Stimulated activated naive CD8-positive, alpha-beta T cell treated with anti-CD3 and anti-CD28 coated beads, Interleukin-15, amount 100 ng/mL, for 72 hours (primary cell): ENCODE measurements around the gene RNF213.
A peak's percentile ranks its signal among the peaks of the same experiment; 100 is the strongest.
"Not testable (repeated sequence)": the region's sequence is repeated elsewhere in the genome, so short reads cannot be mapped to it uniquely, and the experiment has no call there.

Experiments
- ATAC-seq: fragments of 150-1000 bp; cut with Tn5 transposase; 2 replicates; pipeline ENCODE4 v1.10.0; 2021; ENCODE audit warnings: mild to moderate bottlenecking, moderate library complexity
- DNase-seq, 2 donors: peaks; one replicate each; pipeline ENCODE4 v3.0.0; 2021 to 2022
- H3K27ac Mint-ChIP-seq, 2 donors: one replicate each; pipeline ENCODE4 v1.8.0; 2022; ENCODE audit warnings: mild to moderate bottlenecking in 2 of 2, mixed read lengths in 2 of 2, moderate library complexity in 2 of 2
- H3K27me3 Mint-ChIP-seq: one replicate; pipeline ENCODE4 v1.8.0; 2022; ENCODE audit warnings: mixed read lengths
- H3K4me1 Mint-ChIP-seq: one replicate; pipeline ENCODE4 v1.8.0; 2022; ENCODE audit warnings: mild to moderate bottlenecking, mixed read lengths
- H3K4me3 Mint-ChIP-seq, 2 donors: one replicate each; pipeline ENCODE4 v1.8.0; 2022; ENCODE audit warnings: mild to moderate bottlenecking in 2 of 2, mixed read lengths in 2 of 2, moderate library complexity in 1 of 2
- H3K9me3 Mint-ChIP-seq, 2 donors: one replicate each; pipeline ENCODE4 v1.8.0; 2022; ENCODE audit warnings: mixed read lengths in 2 of 2

Gene RNF213

DNA sequence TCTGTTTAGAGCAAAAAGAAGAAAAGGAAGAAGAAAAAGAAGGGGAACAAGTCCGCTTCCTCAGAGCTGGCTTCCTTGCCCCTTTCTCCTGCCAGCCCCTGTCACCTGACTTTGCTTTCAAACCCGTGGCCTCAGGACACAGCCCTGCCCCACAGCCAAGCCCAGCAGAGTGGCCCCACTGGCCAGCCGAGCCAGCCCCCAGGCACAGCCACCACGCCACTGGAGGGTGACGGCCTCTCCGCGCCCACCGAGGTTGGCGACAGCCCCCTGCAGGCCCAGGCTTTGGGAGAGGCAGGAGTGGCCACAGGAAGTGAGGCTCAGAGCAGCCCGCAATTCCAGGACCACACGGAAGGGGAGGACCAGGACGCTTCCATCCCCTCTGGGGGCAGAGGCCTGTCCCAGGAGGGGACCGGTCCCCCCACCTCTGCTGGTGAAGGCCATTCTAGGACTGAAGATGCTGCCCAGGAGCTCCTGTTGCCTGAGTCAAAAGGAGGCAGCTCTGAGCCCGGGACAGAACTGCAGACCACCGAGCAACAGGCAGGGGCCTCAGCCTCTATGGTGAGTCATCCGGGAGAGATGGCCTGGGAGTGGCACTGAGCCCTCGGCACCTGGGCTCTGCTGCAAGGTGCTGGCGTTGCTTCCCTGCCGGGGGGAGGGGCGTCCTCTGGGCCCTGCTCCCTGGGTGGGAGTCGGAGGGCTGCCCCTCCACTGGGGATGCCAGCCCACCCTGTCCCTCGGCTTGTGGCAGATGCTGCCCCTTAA lies 27.3 kb downstream of the RNF213 start:
- ATAC-seq (no peak), DNase-seq (no peak)
- no peaks in the 10 kb centered on the region for H3K27me3 Mint-ChIP-seq
- peak overlapping the region in 1 of 2 donors; percentile 18 for H3K4me3 Mint-ChIP-seq
- H3K27ac Mint-ChIP-seq, result peak overlapping the region in 1 of 2 donors; percentile 91
- H3K9me3 Mint-ChIP-seq, result no peaks in the 10 kb centered on the region
- peaks cover 42% of the 10 kb centered on the region for H3K4me1 Mint-ChIP-seq

DNA sequence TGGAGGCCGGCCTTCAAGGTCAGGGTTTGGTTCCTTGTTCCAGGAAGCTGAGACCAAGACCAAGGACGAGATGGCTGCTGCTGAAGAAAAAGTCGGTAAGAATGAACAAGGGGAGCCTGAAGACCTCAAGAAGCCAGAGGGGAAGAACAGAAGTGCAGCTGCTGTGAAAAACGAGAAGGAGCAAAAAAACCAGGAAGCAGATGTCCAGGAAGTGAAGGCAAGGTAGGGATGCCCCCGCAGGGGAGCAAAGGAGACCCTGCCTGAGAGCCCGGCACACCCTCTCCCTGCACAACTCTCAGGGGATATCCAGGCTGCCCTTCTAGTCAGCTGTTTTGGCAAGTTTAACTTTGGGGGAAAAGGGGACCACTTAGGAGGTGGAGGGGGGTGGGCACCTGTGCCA lies 29.0 kb downstream of the RNF213 start:
- no peaks in the 10 kb centered on the region for H3K27me3 Mint-ChIP-seq
- peak overlapping the region in 1 of 2 donors; percentile 89 for H3K27ac Mint-ChIP-seq

DNA sequence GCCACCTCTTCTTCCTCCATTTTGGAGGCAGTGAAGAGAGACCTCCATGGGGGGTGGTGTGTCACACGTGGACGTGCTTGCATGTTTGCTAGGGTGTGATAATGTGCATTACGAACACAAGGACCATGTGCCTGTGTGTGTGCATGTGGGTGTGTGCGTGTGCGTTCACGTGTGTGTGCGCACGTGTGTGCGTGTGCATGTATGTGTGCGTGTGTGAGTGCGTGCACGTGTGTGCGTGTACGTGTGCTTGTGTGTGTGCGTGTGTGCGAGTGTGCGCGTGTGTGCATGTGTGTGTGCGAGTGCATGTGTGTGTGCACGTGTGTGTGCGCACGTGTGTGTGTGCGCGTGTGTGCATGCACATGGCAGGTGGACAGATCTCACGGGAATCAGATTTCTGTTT lies 29.5 kb downstream of the RNF213 start:
- no peak for ATAC-seq
- H3K9me3 Mint-ChIP-seq, result no peaks in the 10 kb centered on the region
- H3K27ac Mint-ChIP-seq, result no peak overlapping the region
- H3K4me3 Mint-ChIP-seq, result no peak overlapping the region
- H3K27me3 Mint-ChIP-seq, result no peaks in the 10 kb centered on the region
- peaks cover 36% of the 10 kb centered on the region for H3K4me1 Mint-ChIP-seq
- DNase-seq, result no peak

More for the DNA sequence above, 29.0 kb downstream of the RNF213 start:
- ATAC-seq, result no peak
- DNase-seq, result no peak
- no peak overlapping the region for H3K4me3 Mint-ChIP-seq
- peaks cover 35% of the 10 kb centered on the region for H3K4me1 Mint-ChIP-seq
- no peaks in the 10 kb centered on the region for H3K9me3 Mint-ChIP-seq

- no peak for ATAC-seq
- Mint-ChIP-seq H3K9me3 (no peaks in the 10 kb centered on the region), H3K4me3 (no peak overlapping the region), H3K27ac (no peak overlapping the region), H3K4me1 (peaks cover 31% of the 10 kb centered on the region), H3K27me3 (no peaks in the 10 kb centered on the region)
- DNase-seq, result no peak
Observed at GRCh38 chr17:80291260-80291659, 30.6 kb downstream of the RNF213 start.

DNA sequence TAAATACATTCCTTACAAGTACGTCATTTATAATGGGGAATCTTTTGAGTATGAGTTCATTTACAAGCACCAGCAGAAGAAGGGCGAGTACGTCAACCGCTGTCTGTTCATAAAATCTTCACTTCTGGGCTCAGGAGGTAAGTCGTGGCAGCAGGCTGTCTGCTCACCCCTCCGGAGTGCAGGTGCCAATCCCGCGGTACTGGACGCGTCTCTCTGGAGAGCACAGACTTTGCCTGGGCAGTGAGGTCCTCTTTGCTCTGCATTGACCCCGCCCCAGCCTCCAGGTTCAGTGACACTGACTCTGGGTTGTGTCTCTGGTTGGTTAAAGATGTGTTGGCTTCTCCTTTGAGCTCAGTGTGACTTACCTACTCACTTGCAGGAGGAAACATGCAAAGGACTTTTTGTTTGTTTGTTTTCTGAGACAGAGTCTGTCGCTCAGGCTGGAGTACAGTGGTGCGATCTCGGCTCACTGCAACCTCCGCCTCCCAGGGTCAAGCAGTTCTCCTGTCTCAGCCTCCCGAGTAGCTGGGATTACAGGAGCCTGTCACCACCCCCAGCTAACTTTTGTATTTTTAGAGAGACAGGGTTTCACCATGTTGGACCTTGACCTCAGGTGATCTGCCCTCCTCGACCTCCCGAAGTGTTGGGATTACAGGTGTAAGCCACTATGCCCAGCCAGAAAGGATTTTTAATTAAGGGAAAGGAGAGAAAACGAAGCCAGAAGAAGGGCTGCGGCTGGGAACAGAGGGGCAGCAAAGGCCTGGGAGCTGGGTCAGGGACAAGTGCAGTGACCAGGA lies 31.2 kb downstream of the RNF213 start:
- no peak for DNase-seq
- no peaks in the 10 kb centered on the region for H3K27me3 Mint-ChIP-seq
- no peak overlapping the region for H3K4me3 Mint-ChIP-seq
- no peaks in the 10 kb centered on the region for H3K9me3 Mint-ChIP-seq
- H3K4me1 Mint-ChIP-seq, result peaks cover 25% of the 10 kb centered on the region
- ATAC-seq, result no peak
- H3K27ac Mint-ChIP-seq, result no peak overlapping the region

GRCh38 chr17:80292521-80292971 lies 31.9 kb downstream of the RNF213 start:
- Mint-ChIP-seq H3K27ac (no peak overlapping the region), H3K4me1 (peaks cover 18% of the 10 kb centered on the region)
- no peak for DNase-seq

DNA sequence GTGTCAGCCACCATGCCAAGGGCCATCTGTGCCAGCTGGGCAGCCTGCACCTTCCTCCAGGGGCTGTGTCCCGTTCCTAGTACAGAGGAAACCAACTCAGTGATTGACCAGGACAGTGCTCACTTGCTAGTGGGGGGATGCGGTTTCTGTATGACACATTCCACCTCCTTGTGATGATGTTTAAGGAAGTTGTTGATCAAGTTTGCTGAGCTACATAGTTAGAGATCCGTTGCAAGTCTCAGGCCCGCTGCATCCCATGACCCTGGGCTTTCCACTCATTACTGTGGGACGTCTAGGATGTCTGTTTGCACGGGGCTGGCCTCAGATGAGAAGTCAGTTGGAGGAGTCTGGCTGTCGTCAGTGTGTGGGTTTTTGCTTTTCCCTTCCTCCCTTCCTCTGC lies 33.6 kb downstream of the RNF213 start:
- H3K9me3 Mint-ChIP-seq, result no peaks in the 10 kb centered on the region
- no peak for DNase-seq
- H3K27me3 Mint-ChIP-seq, result no peaks in the 10 kb centered on the region
- H3K4me1 Mint-ChIP-seq, result peaks cover 6% of the 10 kb centered on the region
- H3K27ac Mint-ChIP-seq, result peak overlapping the region in 1 of 2 donors; percentile 84
- H3K4me3 Mint-ChIP-seq, result no peak overlapping the region
- peak; percentile 24 for ATAC-seq

More at GRCh38 chr17:80292521-80292971, 31.9 kb downstream of the RNF213 start:
- Mint-ChIP-seq H3K27me3 (no peaks in the 10 kb centered on the region), H3K9me3 (no peaks in the 10 kb centered on the region), H3K4me3 (no peak overlapping the region)
- no peak for ATAC-seq

GRCh38 chr17:80294653-80295052 lies 34.0 kb downstream of the RNF213 start:
- H3K27ac Mint-ChIP-seq, result no peak overlapping the region
- no peak for DNase-seq

DNA sequence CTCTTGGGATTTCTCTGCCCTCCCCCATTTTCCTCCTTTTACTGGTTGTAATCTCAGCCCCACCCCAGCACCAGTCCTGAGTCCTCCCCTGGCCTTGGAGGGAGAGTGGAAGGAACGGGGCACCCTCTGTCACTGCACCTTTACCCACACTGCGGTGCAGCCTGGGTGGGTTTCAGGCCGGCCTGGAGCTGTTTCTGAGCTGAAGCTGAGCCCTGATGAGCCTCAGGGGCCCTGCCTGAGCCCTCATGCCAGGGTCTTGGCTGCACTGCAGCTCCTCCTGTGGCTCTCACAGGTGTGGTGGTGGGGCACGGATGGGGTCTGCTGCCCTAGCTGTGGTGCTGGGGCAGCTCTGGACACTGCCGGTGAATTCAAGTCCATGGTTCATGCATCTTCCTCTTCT lies 34.5 kb downstream of the RNF213 start:
- Mint-ChIP-seq H3K4me3 (no peak overlapping the region), H3K27me3 (no peaks in the 10 kb centered on the region), H3K9me3 (no peaks in the 10 kb centered on the region), H3K4me1 (peaks cover 7% of the 10 kb centered on the region), H3K27ac (peak overlapping the region; percentile 34 to 72)
- DNase-seq, result no peak
- ATAC-seq, result no peak

More at GRCh38 chr17:80294653-80295052, 34.0 kb downstream of the RNF213 start:
- H3K9me3 Mint-ChIP-seq, result no peaks in the 10 kb centered on the region
- no peak for ATAC-seq
- H3K27me3 Mint-ChIP-seq, result no peaks in the 10 kb centered on the region
- no peak overlapping the region for H3K4me3 Mint-ChIP-seq
- H3K4me1 Mint-ChIP-seq, result peaks cover 6% of the 10 kb centered on the region

DNA sequence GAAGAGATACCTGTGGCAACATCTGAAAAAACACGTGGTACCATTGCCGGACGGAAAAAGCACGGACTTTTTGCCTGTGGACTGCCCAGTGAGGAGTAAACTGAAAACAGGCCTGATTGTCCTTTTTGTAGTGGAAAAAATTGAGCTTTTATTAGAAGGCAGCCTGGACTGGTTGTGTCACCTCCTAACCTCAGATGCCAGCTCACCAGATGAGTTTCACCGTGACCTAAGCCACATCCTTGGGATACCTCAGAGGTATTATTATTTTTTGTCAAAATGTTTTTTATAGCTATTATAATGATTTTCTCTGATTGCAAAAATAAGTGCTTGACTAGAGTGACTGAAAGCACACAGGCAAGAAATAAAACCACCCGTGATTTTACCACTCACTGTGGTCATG lies 34.9 kb downstream of the RNF213 start:
- H3K4me3 Mint-ChIP-seq, result no peak overlapping the region
- H3K9me3 Mint-ChIP-seq, result no peaks in the 10 kb centered on the region
- peaks cover 11% of the 10 kb centered on the region for H3K4me1 Mint-ChIP-seq
- H3K27me3 Mint-ChIP-seq, result no peaks in the 10 kb centered on the region
- peak overlapping the region in 1 of 2 donors; percentile 72 for H3K27ac Mint-ChIP-seq
- DNase-seq, result no peak
- ATAC-seq, result peak; percentile 79

- Mint-ChIP-seq H3K9me3 (no peaks in the 10 kb centered on the region), H3K27me3 (no peaks in the 10 kb centered on the region), H3K4me1 (peaks cover 18% of the 10 kb centered on the region), H3K27ac (no peak overlapping the region), H3K4me3 (no peak overlapping the region)
- DNase-seq (no peak), ATAC-seq (no peak)
Observed at GRCh38 chr17:80296221-80296620, 35.6 kb downstream of the RNF213 start.

- H3K27ac Mint-ChIP-seq, result peak overlapping the region in 1 of 2 donors; percentile 35
- H3K4me3 Mint-ChIP-seq, result no peak overlapping the region
- ATAC-seq (no peak), DNase-seq (no peak)
- H3K4me1 Mint-ChIP-seq, result peaks cover 19% of the 10 kb centered on the region
- peaks cover 0 to 8% of the 10 kb centered on the region in 2 donors for H3K9me3 Mint-ChIP-seq
- no peaks in the 10 kb centered on the region for H3K27me3 Mint-ChIP-seq
Observed at GRCh38 chr17:80297996-80298560, 37.4 kb downstream of the RNF213 start.

DNA sequence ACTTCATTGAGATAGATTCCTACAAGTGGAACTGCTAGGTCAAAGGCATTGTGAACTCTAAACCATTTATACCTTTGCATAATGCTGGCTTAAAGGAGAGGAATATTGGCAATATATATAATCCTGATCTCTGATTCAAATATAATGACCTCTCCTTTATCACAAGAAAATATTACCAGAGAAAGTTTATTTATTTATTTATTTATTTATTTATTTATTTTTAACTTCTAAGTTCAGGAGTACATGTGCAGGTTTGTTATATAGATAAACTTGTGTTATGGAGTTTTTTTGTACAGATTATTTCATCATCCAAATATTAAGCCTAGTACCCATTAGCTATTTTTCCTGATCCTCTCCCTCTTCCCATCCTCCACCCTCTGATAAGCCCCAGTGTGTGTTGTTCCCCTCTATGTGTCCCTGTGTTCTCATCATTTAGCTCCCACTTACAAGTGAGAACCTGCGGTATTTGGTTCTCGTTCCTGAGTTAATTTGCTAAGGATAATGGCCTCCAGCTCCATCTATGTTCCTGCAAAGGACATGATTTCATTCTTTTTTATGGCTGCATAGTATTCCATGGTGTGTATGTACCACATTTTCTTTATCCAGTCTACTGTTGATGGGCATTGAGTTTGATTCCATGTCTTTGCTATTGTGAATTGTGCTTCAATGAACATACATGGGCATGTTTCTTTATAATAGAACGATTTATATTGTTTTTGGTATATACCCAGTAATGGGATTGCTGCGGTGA lies 38.9 kb downstream of the RNF213 start:
- ATAC-seq, H3K27me3 Mint-ChIP-seq, H3K9me3 Mint-ChIP-seq, H3K27ac Mint-ChIP-seq, H3K4me3 Mint-ChIP-seq, DNase-seq: not testable (repeated sequence)
- peaks cover 19% of the 10 kb centered on the region for H3K4me1 Mint-ChIP-seq

- H3K27ac Mint-ChIP-seq, H3K27me3 Mint-ChIP-seq, H3K4me3 Mint-ChIP-seq: not testable (repeated sequence)
Observed at GRCh38 chr17:80300756-80301155, 40.1 kb downstream of the RNF213 start.

DNA sequence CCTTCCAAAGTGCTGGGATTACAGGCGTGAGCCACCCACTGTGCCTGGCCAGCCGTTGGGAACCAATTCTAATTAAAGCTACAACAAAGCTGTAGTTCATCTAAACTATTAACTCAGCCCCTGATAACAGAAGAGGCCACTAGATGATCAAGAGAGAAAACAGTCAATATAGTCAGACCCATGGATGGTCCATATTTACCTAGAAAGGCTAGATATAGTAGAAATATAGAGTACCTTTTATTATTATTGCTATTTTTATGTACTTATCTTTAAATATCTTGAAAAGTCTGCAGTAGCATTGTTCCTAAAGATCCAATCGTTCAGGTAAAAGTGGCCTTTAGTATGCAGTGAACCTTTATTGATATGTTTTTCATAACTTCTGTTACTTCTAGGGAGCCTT lies 43.2 kb downstream of the RNF213 start:
- no peak overlapping the region for H3K27ac Mint-ChIP-seq

More at GRCh38 chr17:80300756-80301155, 40.1 kb downstream of the RNF213 start:
- not testable (repeated sequence) for ATAC-seq, DNase-seq
- Mint-ChIP-seq H3K4me1 (peaks cover 13% of the 10 kb centered on the region), H3K9me3 (peaks cover 4 to 15% of the 10 kb centered on the region in 2 donors)

More for the DNA sequence above, 43.2 kb downstream of the RNF213 start:
- Mint-ChIP-seq H3K4me3 (no peak overlapping the region), H3K4me1 (peaks cover 20% of the 10 kb centered on the region), H3K9me3 (peaks cover 4 to 15% of the 10 kb centered on the region in 2 donors), H3K27me3 (no peaks in the 10 kb centered on the region)
- ATAC-seq (no peak), DNase-seq (no peak)
